ENCODE data around the gene LSM8.

LSM8 gene

DNA sequence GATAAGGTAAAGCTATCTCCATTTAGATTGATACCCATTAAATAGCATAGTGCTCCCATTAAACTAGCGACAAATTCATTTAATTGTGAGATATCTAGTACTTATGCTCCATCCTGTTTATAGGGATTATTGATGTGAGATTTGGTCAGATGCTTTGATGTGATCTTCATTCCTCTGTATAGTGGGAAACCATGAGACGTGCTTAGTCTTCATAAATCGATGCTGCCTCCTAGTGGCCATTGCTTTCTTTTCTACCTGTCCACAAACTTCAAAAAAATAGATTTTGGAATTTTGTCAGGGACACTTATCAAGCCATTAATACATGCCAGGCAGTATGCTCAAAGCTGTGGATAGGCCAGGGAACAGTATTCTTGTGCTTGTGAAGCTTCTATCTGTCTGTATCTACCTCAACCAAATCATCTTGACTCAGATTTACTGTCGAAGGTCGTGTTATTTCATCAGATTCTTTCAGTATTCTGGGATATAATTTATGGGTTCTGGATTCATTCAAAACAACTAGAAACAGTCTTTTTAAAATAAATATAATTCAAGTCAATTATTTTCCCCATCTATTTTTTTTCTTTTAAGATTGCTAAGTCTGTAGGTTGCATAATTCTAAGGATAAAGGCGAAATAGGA is 12.0 kb downstream of the LSM8 start:
- H2AFZ ChIP-seq, result no peak overlapping the region
- no peaks in the 10 kb centered on the region for H3K4me1 ChIP-seq
- no peaks in the 10 kb centered on the region for H3K79me2 ChIP-seq
- H3K36me3 ChIP-seq (ENCODE audit: control insufficient read depth, insufficient read depth, low read length), result no peaks in the 10 kb centered on the region
- H3K9ac ChIP-seq, result no peak overlapping the region
- no peak overlapping the region for H3K4me2 ChIP-seq (ENCODE audit: low read length)
- no peak overlapping the region for H3K27ac ChIP-seq
- TF ChIP-seq, protein P1, sequence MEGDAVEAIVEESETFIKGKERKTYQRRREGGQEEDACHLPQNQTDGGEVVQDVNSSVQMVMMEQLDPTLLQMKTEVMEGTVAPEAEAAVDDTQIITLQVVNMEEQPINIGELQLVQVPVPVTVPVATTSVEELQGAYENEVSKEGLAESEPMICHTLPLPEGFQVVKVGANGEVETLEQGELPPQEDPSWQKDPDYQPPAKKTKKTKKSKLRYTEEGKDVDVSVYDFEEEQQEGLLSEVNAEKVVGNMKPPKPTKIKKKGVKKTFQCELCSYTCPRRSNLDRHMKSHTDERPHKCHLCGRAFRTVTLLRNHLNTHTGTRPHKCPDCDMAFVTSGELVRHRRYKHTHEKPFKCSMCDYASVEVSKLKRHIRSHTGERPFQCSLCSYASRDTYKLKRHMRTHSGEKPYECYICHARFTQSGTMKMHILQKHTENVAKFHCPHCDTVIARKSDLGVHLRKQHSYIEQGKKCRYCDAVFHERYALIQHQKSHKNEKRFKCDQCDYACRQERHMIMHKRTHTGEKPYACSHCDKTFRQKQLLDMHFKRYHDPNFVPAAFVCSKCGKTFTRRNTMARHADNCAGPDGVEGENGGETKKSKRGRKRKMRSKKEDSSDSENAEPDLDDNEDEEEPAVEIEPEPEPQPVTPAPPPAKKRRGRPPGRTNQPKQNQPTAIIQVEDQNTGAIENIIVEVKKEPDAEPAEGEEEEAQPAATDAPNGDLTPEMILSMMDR (IDR thresholded peaks at IDR 0.05), result peak; percentile 66
- H3K9me3 ChIP-seq (ENCODE audit: control insufficient read depth, low read length), result no peaks in the 10 kb centered on the region
- H3K4me3 ChIP-seq (ENCODE audit: low read depth, low read length), result no peak overlapping the region
- H3K27me3 ChIP-seq (ENCODE audit: control insufficient read depth, insufficient read depth, low read length), result no peaks in the 10 kb centered on the region

DNA sequence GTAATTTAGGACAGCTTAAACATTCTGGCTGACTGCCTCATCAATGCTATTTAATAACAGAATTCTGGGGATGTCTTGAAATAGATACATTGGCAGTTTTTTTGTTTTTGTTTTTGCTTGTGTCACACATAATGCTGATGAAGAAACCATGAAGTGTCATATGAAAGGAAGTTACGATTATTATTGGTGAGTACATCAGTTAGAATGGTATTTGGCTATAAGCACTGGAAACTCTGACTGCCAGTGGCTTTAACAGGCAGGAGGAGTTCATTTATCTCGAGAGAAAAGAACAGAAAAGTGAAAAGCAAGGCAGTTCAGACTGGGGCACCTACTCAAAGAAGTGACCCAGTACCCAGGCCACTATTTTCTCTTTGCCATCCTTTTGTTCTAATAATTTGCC is 18.1 kb downstream of the LSM8 start:
- H3K4me2 ChIP-seq (ENCODE audit: low read length), result no peak overlapping the region
- H3K9ac ChIP-seq, result no peak overlapping the region
- TF ChIP-seq, protein P1 (IDR thresholded peaks at IDR 0.05), result no peak
- H3K4me3 ChIP-seq (ENCODE audit: low read depth, low read length), result no peak overlapping the region
- no peak overlapping the region for H3K27ac ChIP-seq
- no peaks in the 10 kb centered on the region for H3K79me2 ChIP-seq
- H3K9me3 ChIP-seq (ENCODE audit: control insufficient read depth, low read length), result no peaks in the 10 kb centered on the region
- no peak overlapping the region for H2AFZ ChIP-seq
- no peaks in the 10 kb centered on the region for H3K27me3 ChIP-seq (ENCODE audit: control insufficient read depth, insufficient read depth, low read length)
- H3K4me1 ChIP-seq, result no peaks in the 10 kb centered on the region
- no peaks in the 10 kb centered on the region for H3K36me3 ChIP-seq (ENCODE audit: control insufficient read depth, insufficient read depth, low read length)

DNA sequence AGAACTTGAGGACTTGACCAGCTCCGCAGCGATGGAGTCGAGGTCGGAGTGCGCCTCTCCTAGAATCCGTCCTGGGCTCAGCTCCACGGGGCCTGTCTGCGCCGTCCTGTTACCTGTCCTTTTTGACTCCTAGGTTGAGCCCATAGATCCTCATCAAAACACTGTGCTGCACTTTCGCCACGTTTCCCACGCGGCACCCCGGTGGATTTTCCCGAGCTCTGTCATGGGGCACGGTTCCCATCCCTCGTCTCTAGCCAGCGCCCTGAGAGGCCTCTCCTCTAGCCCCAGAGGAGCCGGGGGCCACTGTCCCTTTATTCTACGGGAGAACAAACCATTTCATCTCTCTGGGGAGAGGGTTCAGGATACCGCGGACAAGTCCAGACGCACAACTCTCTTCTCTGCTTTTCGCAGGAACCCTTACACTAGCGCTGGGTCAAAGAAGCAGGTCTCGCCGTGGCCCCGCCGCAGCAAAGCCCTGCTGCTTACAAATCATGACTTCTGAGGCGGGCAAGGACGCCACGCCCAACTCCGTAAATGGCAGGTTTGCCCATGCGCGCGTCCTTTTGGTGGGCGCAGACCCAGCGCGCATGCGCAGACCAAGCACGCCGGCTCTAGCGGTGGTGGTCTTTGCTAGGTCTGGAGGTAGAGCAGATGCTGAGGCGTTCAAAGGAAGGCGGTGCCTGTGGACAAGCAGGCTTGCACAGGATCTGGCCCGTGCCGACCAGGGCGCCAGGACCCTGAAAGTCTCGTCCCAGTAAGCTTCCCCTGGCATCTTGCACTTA is 30.3 kb downstream of the LSM8 start:
- Histone ChIP-seq H2AFZ (peak overlapping the region; percentile 90), H3K4me1 (no peaks in the 10 kb centered on the region), H3K79me2 (no peaks in the 10 kb centered on the region), H3K4me3 (ENCODE audit: low read depth, low read length) (peak overlapping the region; percentile 45), H3K9me3 (ENCODE audit: control insufficient read depth, low read length) (no peaks in the 10 kb centered on the region), H3K36me3 (ENCODE audit: control insufficient read depth, insufficient read depth, low read length) (no peaks in the 10 kb centered on the region), H3K27me3 (ENCODE audit: control insufficient read depth, insufficient read depth, low read length) (no peaks in the 10 kb centered on the region), H3K9ac (no peak overlapping the region), H3K4me2 (ENCODE audit: low read length) (peak overlapping the region; percentile 33), H3K27ac (peak overlapping the region; percentile 37)
- TF ChIP-seq, protein P1 (IDR thresholded peaks at IDR 0.05), result no peak

DNA sequence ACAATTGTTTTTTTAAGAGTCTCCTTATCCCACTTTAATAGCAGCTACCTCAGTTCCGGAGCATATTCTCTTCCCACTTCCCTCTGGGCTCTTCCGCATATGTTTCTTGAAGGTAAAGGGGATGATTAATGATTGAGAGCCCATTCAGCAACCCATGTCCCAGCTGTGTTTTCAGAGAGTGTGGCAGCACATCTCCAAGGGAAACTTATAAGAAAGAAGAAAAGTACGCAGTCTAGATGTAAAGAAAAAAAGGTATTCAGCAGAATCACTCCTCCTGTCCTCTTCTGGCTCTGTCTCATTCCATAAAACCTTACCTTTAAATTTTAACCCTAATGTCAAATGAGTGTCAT is 30.8 kb downstream of the LSM8 start:
- H3K79me2 ChIP-seq, result no peaks in the 10 kb centered on the region

More for the DNA sequence above, 30.8 kb downstream of the LSM8 start:
- H3K4me2 ChIP-seq (ENCODE audit: low read length), result peak overlapping the region; percentile 33
- H3K4me1 ChIP-seq, result no peaks in the 10 kb centered on the region
- H3K4me3 ChIP-seq (ENCODE audit: low read depth, low read length), result peak overlapping the region; percentile 45
- H3K9me3 ChIP-seq (ENCODE audit: control insufficient read depth, low read length), result no peaks in the 10 kb centered on the region
- TF ChIP-seq, protein P1 (IDR thresholded peaks at IDR 0.05), result no peak
- no peaks in the 10 kb centered on the region for H3K27me3 ChIP-seq (ENCODE audit: control insufficient read depth, insufficient read depth, low read length)
- no peaks in the 10 kb centered on the region for H3K36me3 ChIP-seq (ENCODE audit: control insufficient read depth, insufficient read depth, low read length)
- no peak overlapping the region for H3K9ac ChIP-seq
- H3K27ac ChIP-seq, result peak overlapping the region; percentile 37
- H2AFZ ChIP-seq, result peak overlapping the region; percentile 90
